ENCODE results near the gene SAAL1. TPM values are rescaled to one million over a fixed set of nuclear protein-coding genes. Genes with fewer than 3 reads are reported as not detected.
"Not testable (repeated sequence)": the region's sequence is repeated elsewhere in the genome, so short reads cannot be mapped to it uniquely, and the experiment has no call there.

The SAAL1 gene
- total RNA-seq, 1 experiment from 2014 or later: 41.2 TPM

GRCh38 chr11:18132341-18132740, 26.5 kb upstream of the SAAL1 start, which contains the start of gene MRGPRX3 (continued):
- TF ChIP-seq EZH2phosphoT487 (IDR thresholded peaks at IDR 0.05; ENCODE audit: borderline replicate concordance) (no peak), SP1 (IDR thresholded peaks at IDR 0.05; ENCODE audit: low read depth) (no peak)

GRCh38 chr11:18131115-18131514, 25.2 kb upstream of the SAAL1 start:
- H3K4me3 ChIP-seq (replicated peaks in 1 of 2; ENCODE audit: low read depth in 1 of 2, low read length in 2 of 2); DNase-seq (ENCODE audit: low read depth, low spot score); H3K9ac ChIP-seq (ENCODE audit: low read length); RAD21 ChIA-PET (ENCODE audit: low non-redundant PET in 1 of 2, low total read pairs in 2 of 2, uncharacterized antibody in 2 of 2, unreplicated experiment in 2 of 2); H3K4me1 ChIP-seq (ENCODE audit: control insufficient read depth in 1 of 2, insufficient read depth in 2 of 2, low read length in 2 of 2); H3K27ac ChIP-seq (ENCODE audit: low read depth, low read length); BruUV-seq (replicated peaks); H3K9me2 ChIP-seq (ENCODE audit: insufficient read depth); H3K79me2 ChIP-seq (ENCODE audit: insufficient read depth, low read length); H3K4me2 ChIP-seq (ENCODE audit: low read length); H3K9me3 ChIP-seq (ENCODE audit: control insufficient read depth in 1 of 2, insufficient read depth in 1 of 2, low read depth in 1 of 2, low read length in 2 of 2); intact Hi-C loops (cut with micrococcal nuclease); H3K36me3 ChIP-seq (ENCODE audit: control insufficient read depth in 1 of 2, insufficient read depth in 2 of 2, low read length in 2 of 2); CTCF ChIA-PET; H4K20me1 ChIP-seq (ENCODE audit: insufficient read depth); POLR2A ChIA-PET; H2AFZ ChIP-seq (ENCODE audit: low read depth, low read length, poor library complexity, severe bottlenecking); ATAC-seq: not testable (repeated sequence)
- H3K27me3 ChIP-seq (ENCODE audit: insufficient read depth, low read length): peaks cover 34% of the 10 kb centered on the region

GRCh38 chr11:18121331-18121828, 15.5 kb upstream of the SAAL1 start:
- DNase-seq (ENCODE audit: low read depth, low spot score); POLR2A ChIA-PET; H2AFZ ChIP-seq (ENCODE audit: low read depth, low read length, poor library complexity, severe bottlenecking): not testable (repeated sequence)

More at GRCh38 chr11:18121331-18121828, 15.5 kb upstream of the SAAL1 start:
- H3K9me3 ChIP-seq (ENCODE audit: control insufficient read depth in 1 of 2, insufficient read depth in 1 of 2, low read depth in 1 of 2, low read length in 2 of 2); BruUV-seq (replicated peaks); H3K27ac ChIP-seq (ENCODE audit: low read depth, low read length); H3K79me2 ChIP-seq (ENCODE audit: insufficient read depth, low read length); H3K4me2 ChIP-seq (ENCODE audit: low read length); H4K20me1 ChIP-seq (ENCODE audit: insufficient read depth); H3K4me1 ChIP-seq (ENCODE audit: control insufficient read depth in 1 of 2, insufficient read depth in 2 of 2, low read length in 2 of 2); ATAC-seq; intact Hi-C loops (cut with micrococcal nuclease); H3K9me2 ChIP-seq (ENCODE audit: insufficient read depth); RAD21 ChIA-PET (ENCODE audit: low non-redundant PET in 1 of 2, low total read pairs in 2 of 2, uncharacterized antibody in 2 of 2, unreplicated experiment in 2 of 2); H3K4me3 ChIP-seq (replicated peaks in 1 of 2; ENCODE audit: low read depth in 1 of 2, low read length in 2 of 2); H3K36me3 ChIP-seq (ENCODE audit: control insufficient read depth in 1 of 2, insufficient read depth in 2 of 2, low read length in 2 of 2); H3K9ac ChIP-seq (ENCODE audit: low read length); CTCF ChIA-PET; H3K27me3 ChIP-seq (ENCODE audit: insufficient read depth, low read length): not testable (repeated sequence)

All from HCT116 (cell line).